EH (cell line): ENCODE results near the gene ATP1A3.
A peak's percentile ranks its signal among the peaks of the same experiment; 100 is the strongest.
"Not testable (repeated sequence)": the region's sequence is repeated elsewhere in the genome, so short reads cannot be mapped to it uniquely, and the experiment has no call there.

Experiments
- DNase-seq: peaks from one replicate; pipeline ENCODE4 v3.0.0-alpha.2; 2015; ENCODE audit warnings: low read depth

Gene ATP1A3

GRCh38 chr19:41993612-41994483 lies at the start of gene ATP1A3:
Gene ATP1A3 (minus strand): TSS chr19:41994230. CDS start chr19:41994076, 154 bp downstream.
- DNase-seq: peak; percentile 60

- no peak for DNase-seq
Observed at GRCh38 chr19:42042455-42043170, 48.6 kb upstream of the ATP1A3 start.

GRCh38 chr19:42040491-42040890 lies 46.5 kb upstream of the ATP1A3 start:
- not testable (repeated sequence) for DNase-seq

- DNase-seq: no peak
Observed at GRCh38 chr19:42040031-42040430, 46.0 kb upstream of the ATP1A3 start.

- DNase-seq: no peak
Observed at GRCh38 chr19:42038666-42039065, 44.6 kb upstream of the ATP1A3 start.

GRCh38 chr19:42037649-42038048 lies 43.6 kb upstream of the ATP1A3 start:
- no peak for DNase-seq

- peak; percentile 71 for DNase-seq
Observed at GRCh38 chr19:42034640-42035391, 40.8 kb upstream of the ATP1A3 start.

- no peak for DNase-seq
Observed at GRCh38 chr19:42033413-42033812, 39.4 kb upstream of the ATP1A3 start.

GRCh38 chr19:42032431-42032830 lies 38.4 kb upstream of the ATP1A3 start:
- no peak for DNase-seq

GRCh38 chr19:42030645-42031440 lies 36.8 kb upstream of the ATP1A3 start:
- no peak for DNase-seq

- DNase-seq: no peak
Observed at GRCh38 chr19:42028304-42029216, 34.5 kb upstream of the ATP1A3 start.

GRCh38 chr19:42024622-42025111 lies 30.6 kb upstream of the ATP1A3 start:
- peak; percentile 82 for DNase-seq

- DNase-seq: no peak
Observed at GRCh38 chr19:42023943-42024260, 29.9 kb upstream of the ATP1A3 start.

- DNase-seq: peak; percentile 38
Observed at GRCh38 chr19:42023121-42023942, 29.3 kb upstream of the ATP1A3 start.

GRCh38 chr19:42022616-42023015 lies 28.6 kb upstream of the ATP1A3 start:
- DNase-seq: no peak

- DNase-seq: no peak
Observed at GRCh38 chr19:42021185-42021584, 27.2 kb upstream of the ATP1A3 start.

GRCh38 chr19:42018503-42019193 lies 24.6 kb upstream of the ATP1A3 start:
- peak; percentile 54 for DNase-seq

- DNase-seq: no peak
Observed at GRCh38 chr19:42017040-42017439, 23.0 kb upstream of the ATP1A3 start.

GRCh38 chr19:42012747-42013146 lies 18.7 kb upstream of the ATP1A3 start:
- DNase-seq: not testable (repeated sequence)
